Muscle layer of colon (tissue), 2 donors: ENCODE data around the gene PHC2.
"Not testable (repeated sequence)": the region's sequence is repeated elsewhere in the genome, so short reads cannot be mapped to it uniquely, and the experiment has no call there.

ENCODE experiments used
- H3K27ac ChIP-seq: one replicate; pipeline ENCODE4 v1.7.0; 2013; ENCODE audit warnings: low read depth, mild to moderate bottlenecking, low read length, moderate library complexity
- H3K27me3 ChIP-seq, 2 donors: one replicate each; pipeline ENCODE4 v1.7.0; 2013; ENCODE audit warnings: low read length in 2 of 2, mild to moderate bottlenecking in 2 of 2; ENCODE audit not compliant: insufficient read depth in 2 of 2, control insufficient read depth in 1 of 2
- H3K36me3 ChIP-seq: one replicate; pipeline ENCODE4 v1.7.0; 2013; ENCODE audit warnings: mild to moderate bottlenecking, low read length; ENCODE audit not compliant: insufficient read depth
- H3K4me1 ChIP-seq: one replicate; pipeline ENCODE4 v1.7.0; 2013; ENCODE audit warnings: mild to moderate bottlenecking, low read length; ENCODE audit not compliant: insufficient read depth
- H3K4me3 ChIP-seq, 2 donors: one replicate each; pipeline ENCODE4 v1.7.0; 2013; ENCODE audit warnings: low read length in 2 of 2, low read depth in 1 of 2, mild to moderate bottlenecking in 1 of 2, moderate library complexity in 1 of 2
- H3K9ac ChIP-seq: one replicate; pipeline ENCODE4 v1.7.0; 2013; ENCODE audit warnings: low read length
- H3K9me3 ChIP-seq: one replicate; pipeline ENCODE4 v1.7.0; 2013; ENCODE audit warnings: mild to moderate bottlenecking, low read length
- donor health status: abdominal sarcoma.
- donor health status: Adenocarcinoma of cecum.

PHC2 gene

DNA sequence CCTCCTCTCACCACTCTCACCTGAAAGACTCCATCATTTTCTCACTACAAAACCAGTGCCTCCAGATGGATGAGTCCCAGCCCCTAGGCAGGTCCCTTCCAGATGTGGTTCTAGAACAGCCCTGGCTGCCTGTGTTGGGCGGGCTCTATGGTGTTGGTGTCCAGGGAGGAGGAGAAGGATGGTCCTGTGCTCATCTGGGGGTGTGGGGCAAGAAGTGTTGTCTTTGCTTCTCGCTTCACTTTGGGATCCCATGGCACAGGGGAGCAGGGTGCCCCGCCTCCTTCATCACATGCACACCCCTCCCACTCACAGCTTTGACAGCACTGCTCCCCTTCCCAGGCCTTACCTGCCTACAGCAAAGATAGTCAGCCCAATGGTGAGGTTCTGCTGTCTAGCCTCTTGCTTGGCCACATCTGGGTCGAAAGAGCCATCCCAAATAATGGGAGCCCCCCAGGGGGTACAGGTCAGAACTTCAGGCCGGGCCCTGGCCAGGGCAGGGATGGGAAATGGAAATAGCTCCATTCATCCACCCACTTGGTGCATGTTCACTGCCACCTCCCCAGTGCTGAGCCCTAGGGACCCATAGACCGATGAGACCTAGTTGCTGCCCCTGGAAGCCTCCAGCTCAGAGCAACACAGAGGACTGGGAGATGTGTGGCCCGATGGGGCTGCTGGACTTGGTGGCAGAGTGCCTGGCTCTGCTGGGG is 119.0 kb downstream of the PHC2 start:
- no peak overlapping the region for H3K4me3 ChIP-seq
- peaks cover 0 to 2% of the 10 kb centered on the region in 2 donors for H3K27me3 ChIP-seq
- no peaks in the 10 kb centered on the region for H3K4me1 ChIP-seq
- no peaks in the 10 kb centered on the region for H3K36me3 ChIP-seq
- no peak overlapping the region for H3K27ac ChIP-seq
- H3K9me3 ChIP-seq, result no peaks in the 10 kb centered on the region
- H3K9ac ChIP-seq, result no peak overlapping the region

DNA sequence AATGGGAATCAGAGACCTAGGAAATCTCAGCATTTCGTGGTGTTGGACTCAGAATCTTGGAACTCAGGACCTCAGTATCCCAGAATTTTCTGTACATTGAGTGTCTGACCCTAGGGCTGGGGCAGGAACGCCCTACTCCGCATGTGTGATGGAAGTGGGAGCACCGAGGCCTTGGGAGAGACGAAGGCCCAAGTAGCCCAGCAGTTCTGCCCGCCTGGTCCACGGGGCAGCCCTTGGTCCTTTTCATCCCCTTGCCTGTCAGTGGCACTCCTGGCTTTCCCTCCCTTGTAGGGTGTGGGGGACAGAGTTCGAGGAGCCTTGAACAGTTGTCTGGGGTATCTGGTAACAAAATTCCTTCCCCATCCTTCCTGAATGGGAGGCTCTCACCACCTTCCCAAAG is 120.2 kb downstream of the PHC2 start:
- H3K27me3 ChIP-seq, result peaks cover 0 to 7% of the 10 kb centered on the region in 2 donors
- no peak overlapping the region for H3K9ac ChIP-seq
- H3K9me3 ChIP-seq, result no peaks in the 10 kb centered on the region
- no peaks in the 10 kb centered on the region for H3K36me3 ChIP-seq
- peaks cover 4% of the 10 kb centered on the region for H3K4me1 ChIP-seq
- no peak overlapping the region for H3K4me3 ChIP-seq
- H3K27ac ChIP-seq, result no peak overlapping the region

GRCh38 chr1:33309351-33309750 is 121.5 kb downstream of the PHC2 start:
- H3K36me3 ChIP-seq, H3K9ac ChIP-seq, H3K27ac ChIP-seq, H3K9me3 ChIP-seq, H3K27me3 ChIP-seq, H3K4me1 ChIP-seq, H3K4me3 ChIP-seq: not testable (repeated sequence)

- Histone ChIP-seq H3K4me1 (peaks cover 4% of the 10 kb centered on the region), H3K36me3 (no peaks in the 10 kb centered on the region), H3K27me3 (peaks cover 0 to 7% of the 10 kb centered on the region in 2 donors), H3K27ac (no peak overlapping the region), H3K9ac (no peak overlapping the region), H3K9me3 (no peaks in the 10 kb centered on the region), H3K4me3 (no peak overlapping the region)
These were observed 123.4 kb downstream of the PHC2 start for GRCh38 chr1:33307494-33307864.

GRCh38 chr1:33306653-33307493 is 124.0 kb downstream of the PHC2 start:
- Histone ChIP-seq H3K4me1 (peaks cover 4% of the 10 kb centered on the region), H3K36me3 (no peaks in the 10 kb centered on the region), H3K27ac (no peak overlapping the region), H3K9ac (no peak overlapping the region), H3K9me3 (no peaks in the 10 kb centered on the region), H3K27me3 (peaks cover 0 to 7% of the 10 kb centered on the region in 2 donors), H3K4me3 (peak overlapping the region in 1 of 2 donors; percentile 2)

DNA sequence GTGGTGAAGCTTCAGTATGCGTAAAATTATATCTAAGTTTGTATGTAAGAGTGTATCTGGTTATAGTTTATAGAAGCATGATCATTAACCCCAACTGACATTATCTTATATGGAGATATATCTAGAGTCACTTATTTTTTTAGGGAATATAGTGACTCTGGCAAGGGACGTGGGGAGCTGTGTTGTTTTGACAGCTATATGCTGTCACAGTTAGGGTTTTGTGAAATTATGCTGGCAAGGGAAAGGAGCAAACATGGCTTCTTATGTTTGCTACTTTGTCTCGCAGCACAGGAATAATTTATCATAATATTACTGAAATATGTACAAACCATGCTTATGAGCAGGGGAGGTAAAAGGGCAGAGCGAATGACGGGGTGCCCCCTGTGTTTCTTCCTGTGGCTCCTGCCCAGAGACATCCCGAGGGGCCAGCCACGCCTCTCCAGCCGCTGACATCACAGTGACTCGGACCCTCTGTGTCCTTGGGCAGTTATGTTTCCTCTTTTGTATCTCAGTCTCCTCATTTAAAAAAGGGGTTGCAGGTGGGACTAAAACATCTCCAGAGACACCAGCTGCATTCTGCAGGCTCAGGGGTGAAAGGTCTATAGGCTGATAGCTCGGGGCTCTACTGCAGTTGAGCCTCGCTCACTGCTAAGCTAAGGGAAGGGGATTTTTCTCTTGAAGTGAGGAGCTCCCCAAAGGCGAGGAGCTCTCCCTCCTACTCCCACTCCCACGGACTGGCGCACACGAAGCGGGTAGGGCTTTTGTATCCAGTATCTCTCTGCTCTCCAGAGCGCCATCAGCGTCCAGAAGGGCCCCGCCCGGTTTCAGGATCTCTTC is 124.9 kb downstream of the PHC2 start:
- no peak overlapping the region for H3K27ac ChIP-seq
- no peak overlapping the region for H3K9ac ChIP-seq
- peaks cover 0 to 7% of the 10 kb centered on the region in 2 donors for H3K27me3 ChIP-seq
- no peaks in the 10 kb centered on the region for H3K9me3 ChIP-seq
- no peaks in the 10 kb centered on the region for H3K36me3 ChIP-seq
- H3K4me1 ChIP-seq, result peaks cover 8% of the 10 kb centered on the region
- no peak overlapping the region for H3K4me3 ChIP-seq

- H3K27me3 ChIP-seq, result peaks cover 0 to 7% of the 10 kb centered on the region in 2 donors
- H3K9me3 ChIP-seq, result no peaks in the 10 kb centered on the region
- no peaks in the 10 kb centered on the region for H3K36me3 ChIP-seq
- H3K4me3 ChIP-seq, result no peak overlapping the region
- H3K27ac ChIP-seq, result no peak overlapping the region
- H3K4me1 ChIP-seq, result peaks cover 18% of the 10 kb centered on the region
- no peak overlapping the region for H3K9ac ChIP-seq
These were observed 125.9 kb downstream of the PHC2 start for GRCh38 chr1:33305016-33305415.

DNA sequence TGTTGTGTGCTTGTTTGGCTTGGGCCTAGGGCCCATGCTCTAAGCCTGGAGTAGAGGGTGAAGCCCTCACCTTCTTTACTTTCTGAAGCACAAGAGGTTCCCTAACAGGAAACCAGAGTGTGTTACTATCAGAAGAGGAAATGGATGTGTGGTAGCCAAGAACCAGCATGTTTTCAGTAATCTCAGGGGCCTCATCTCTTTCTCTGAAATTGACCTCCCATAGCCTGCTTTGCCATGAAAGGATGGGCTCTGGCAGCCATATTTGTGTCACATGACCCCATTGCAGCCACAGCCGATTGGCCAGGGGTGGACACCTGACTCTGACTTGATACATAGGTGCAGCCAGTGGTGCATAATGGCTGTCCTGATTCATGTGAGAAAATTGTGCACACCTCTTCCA is 128.6 kb downstream of the PHC2 start:
- no peaks in the 10 kb centered on the region for H3K9me3 ChIP-seq
- no peak overlapping the region for H3K27ac ChIP-seq
- no peak overlapping the region for H3K4me3 ChIP-seq
- peaks cover 18% of the 10 kb centered on the region for H3K4me1 ChIP-seq
- H3K9ac ChIP-seq, result no peak overlapping the region
- H3K36me3 ChIP-seq, result peaks cover 8% of the 10 kb centered on the region
- peaks cover 0 to 7% of the 10 kb centered on the region in 2 donors for H3K27me3 ChIP-seq

GRCh38 chr1:33301273-33301984 is 129.5 kb downstream of the PHC2 start:
- H3K27ac ChIP-seq, result peak overlapping the region; percentile 12
- peaks cover 0 to under 1% of the 10 kb centered on the region in 2 donors for H3K27me3 ChIP-seq
- peaks cover 13% of the 10 kb centered on the region for H3K36me3 ChIP-seq
- H3K4me1 ChIP-seq, result peaks cover 13% of the 10 kb centered on the region
- H3K4me3 ChIP-seq, result no peak overlapping the region
- H3K9me3 ChIP-seq, result no peaks in the 10 kb centered on the region
- no peak overlapping the region for H3K9ac ChIP-seq

GRCh38 chr1:33300673-33301072 is 130.2 kb downstream of the PHC2 start:
- no peak overlapping the region for H3K4me3 ChIP-seq
- peak overlapping the region; percentile 12 for H3K27ac ChIP-seq
- H3K9ac ChIP-seq, result no peak overlapping the region
- H3K4me1 ChIP-seq, result peaks cover 17% of the 10 kb centered on the region
- no peaks in the 10 kb centered on the region for H3K9me3 ChIP-seq
- H3K27me3 ChIP-seq, result no peaks in the 10 kb centered on the region
- H3K36me3 ChIP-seq, result peaks cover 13% of the 10 kb centered on the region
